GM12878 (cell line): ENCODE results near the gene STXBP5. TPM values are rescaled to one million over a fixed set of nuclear protein-coding genes. Genes with fewer than 3 reads are reported as not detected.

Source experiments
- ATAC-seq: fragments of 200-7000 bp; cut with Tn5 transposase; 3 replicates; pipeline ENCODE4 v1.9.1; 2020; ENCODE audit warnings: mild to moderate bottlenecking, moderate library complexity
- BruUV-seq: library from RNA; stranded (reverse); fragments of 400-500 nt; replicated peaks from 2 replicates; lab custom pipeline; 2021; lab: Mats Ljungman, UMichigan
- CTCF ChIA-PET: fragments of 300-600 bp; sonication (Branson Sonifier 250); formaldehyde crosslinking; extraction: SDS; loops from one replicate; lab custom pipeline; 2021; ENCODE audit warnings: inconsistent platforms; lab: Yijun Ruan, JAX
- POLR2A ChIA-PET: fragments of 350-600 bp; formaldehyde crosslinking; extraction: SDS; loops from one replicate; lab custom pipeline; 2021; ENCODE audit warnings: inconsistent platforms; lab: Charles Lee
- RAD21 ChIA-PET: fragments of 300-600 bp; sonication (Branson Sonifier 250); formaldehyde crosslinking; loops from one replicate; lab custom pipeline; 2023; ENCODE audit warnings: antibody characterized with exemption; ENCODE audit not compliant: unreplicated experiment; lab: Charles Lee
- SMC1A ChIA-PET: fragments of 300-600 bp; sonication (Branson Sonifier 250); formaldehyde crosslinking; loops from one replicate; lab custom pipeline; 2023; ENCODE audit not compliant: unreplicated experiment, uncharacterized antibody; lab: Charles Lee
- DNase-seq: peaks from one replicate; pipeline ENCODE4 v3.0.0-alpha.2; 2011; ENCODE audit warnings: low read depth, low spot score
- FAIRE-seq: peaks from 3 replicates; lab custom pipeline; 2011; peaks lifted over from hg19 to GRCh38; lab: Jason Lieb, UNC
- H2AFZ ChIP-seq: 2 replicates; pipeline ENCODE4 v1.6.0; 2011; ENCODE audit warnings: low read depth, low read length, control low read depth; ENCODE audit not compliant: control insufficient read depth
- H3K27ac ChIP-seq: 2 replicates; pipeline ENCODE4 v1.5.1; 2011; ENCODE audit warnings: control low read depth; ENCODE audit not compliant: control insufficient read depth, insufficient read depth
- H3K27me3 ChIP-seq, 2 experiments: replicated peaks in 1 of 2; 2 replicates each; pipeline versions ENCODE4 v1.6.0 to v1.6.1; 2011; ENCODE audit warnings: low read length in 1 of 2; ENCODE audit not compliant: control insufficient read depth in 2 of 2, insufficient read depth in 2 of 2
- H3K36me3 ChIP-seq, 2 experiments: 2 replicates each; pipeline ENCODE4 v1.5.1; 2011; ENCODE audit warnings: low read length in 1 of 2; ENCODE audit not compliant: control insufficient read depth in 2 of 2, insufficient read depth in 2 of 2
- H3K4me1 ChIP-seq: 2 replicates; pipeline ENCODE4 v1.6.1; 2011; ENCODE audit warnings: mild to moderate bottlenecking, low read length, moderate library complexity, mixed read lengths; ENCODE audit not compliant: control insufficient read depth, insufficient read depth
- H3K4me2 ChIP-seq: 2 replicates; pipeline ENCODE4 v1.6.0; 2011; ENCODE audit warnings: control low read depth; ENCODE audit not compliant: control insufficient read depth, insufficient read depth
- H3K4me3 ChIP-seq: fragments of 200-600 bp; sonication (generic); 2 replicates; pipeline ENCODE4 v1.5.1; 2016
- H3K79me2 ChIP-seq: 2 replicates; pipeline ENCODE4 v1.6.0; 2011; ENCODE audit warnings: low read length; ENCODE audit not compliant: control insufficient read depth, insufficient read depth
- H3K9ac ChIP-seq: 2 replicates; pipeline ENCODE4 v1.8.0; 2011; ENCODE audit warnings: low read length, control low read depth, mixed read lengths; ENCODE audit not compliant: control insufficient read depth, insufficient read depth
- H3K9me3 ChIP-seq: replicated peaks from 3 replicates; pipeline ENCODE4 v1.5.1; 2011; ENCODE audit warnings: mild to moderate bottlenecking, low read length; ENCODE audit not compliant: control insufficient read depth, insufficient read depth
- H4K20me1 ChIP-seq: 2 replicates; pipeline ENCODE4 v1.6.0; 2011; ENCODE audit not compliant: control insufficient read depth, insufficient read depth
- ATF7 ChIP-seq: fragments of 450-650 bp; IDR thresholded peaks from 2 replicates; pipeline ENCODE4 v1.6.1; 2016; ENCODE audit warnings: low read depth, mild to moderate bottlenecking
- CBFB ChIP-seq: IDR thresholded peaks from 2 replicates; pipeline ENCODE4 v1.6.1; 2016; ENCODE audit warnings: antibody characterized with exemption, low read depth
- CBX5 ChIP-seq: sonication (generic); IDR thresholded peaks from 2 replicates; pipeline ENCODE4 v1.6.1; 2016; ENCODE audit warnings: low read depth, moderate library complexity, mild to moderate bottlenecking, inconsistent platforms
- CEBPB ChIP-seq, 2 experiments: fragments of 150-350 bp in 1 of 2; IDR thresholded peaks; 2 replicates each; pipeline ENCODE4 v1.6.1; 2012 to 2014; ENCODE audit warnings: low read depth in 2 of 2, low read length in 2 of 2, borderline replicate concordance in 1 of 2, inconsistent platforms in 1 of 2
- CHD2 ChIP-seq: IDR thresholded peaks from 2 replicates; pipeline ENCODE4 v1.6.1; 2011; ENCODE audit warnings: low read depth, low read length, improper control_type of control experiment, borderline replicate concordance
- EP300 ChIP-seq, 2 experiments: fragments of 150-350 bp in 1 of 2; IDR thresholded peaks; 2 replicates each; pipeline ENCODE4 v1.6.1; 2011 to 2012; ENCODE audit warnings: low read depth in 2 of 2, low read length in 2 of 2, borderline replicate concordance in 1 of 2, improper control_type of control experiment in 1 of 2, inconsistent platforms in 1 of 2; ENCODE audit not compliant: control insufficient read depth in 1 of 2
- GABPA ChIP-seq: IDR thresholded peaks from 2 replicates; pipeline ENCODE4 v1.6.1; 2014; ENCODE audit warnings: antibody characterized with exemption, low read depth, mild to moderate bottlenecking, inconsistent platforms
- JUNB ChIP-seq: IDR thresholded peaks from 2 replicates; pipeline ENCODE4 v1.6.1; 2016; ENCODE audit warnings: antibody characterized with exemption, mild to moderate bottlenecking
- JUND ChIP-seq: IDR thresholded peaks from 2 replicates; pipeline ENCODE4 v1.6.1; 2012; ENCODE audit warnings: low read depth, mild to moderate bottlenecking, low read length, improper control_type of control experiment, moderate library complexity
- MLLT1 ChIP-seq: fragments of 450-650 bp; IDR thresholded peaks from 2 replicates; pipeline ENCODE4 v1.6.1; 2016; ENCODE audit warnings: mild to moderate bottlenecking
- MTA2 ChIP-seq: fragments of 450-650 bp; IDR thresholded peaks from 2 replicates; pipeline ENCODE4 v1.6.1; 2016; ENCODE audit warnings: low read depth, mild to moderate bottlenecking, moderate library complexity
- MYB ChIP-seq: fragments of 150-350 bp; IDR thresholded peaks from 2 replicates; pipeline ENCODE4 v1.6.1; 2014; ENCODE audit warnings: mild to moderate bottlenecking, low read depth, low read length, borderline replicate concordance
- PKNOX1 ChIP-seq: fragments of 450-650 bp; IDR thresholded peaks from 2 replicates; pipeline ENCODE4 v1.6.1; 2016; ENCODE audit warnings: mild to moderate bottlenecking
- POLR2AphosphoS5 ChIP-seq: IDR thresholded peaks from 2 replicates; pipeline ENCODE4 v1.6.1; 2011; ENCODE audit warnings: mild to moderate bottlenecking, low read length, inconsistent platforms
- POU2F2 ChIP-seq: IDR thresholded peaks from 3 replicates; pipeline ENCODE4 v1.6.1; 2011; ENCODE audit warnings: low read depth, mild to moderate bottlenecking, low read length, borderline replicate concordance
- RELB ChIP-seq: fragments of 450-650 bp; IDR thresholded peaks from 2 replicates; pipeline ENCODE4 v1.6.1; 2017; ENCODE audit warnings: low read depth, mild to moderate bottlenecking, moderate library complexity
- ZNF24 ChIP-seq: fragments of 450-650 bp; IDR thresholded peaks from 2 replicates; pipeline ENCODE4 v1.6.1; 2017; ENCODE audit warnings: antibody characterized with exemption, mild to moderate bottlenecking
- ZNF384 ChIP-seq: IDR thresholded peaks from 2 replicates; pipeline ENCODE4 v1.6.1; 2012; ENCODE audit warnings: low read depth, mild to moderate bottlenecking, low read length, improper control_type of control experiment, borderline replicate concordance
- WGBS: methylation state at CpG from one replicate; pipeline ENCODE4 v1.1.6; 2016; ENCODE audit warnings: low lambda C conversion rate; ENCODE audit not compliant: insufficient replicate concordance, insufficient coverage; ENCODE audit errors: missing lambda C conversion rate; 5-methylcytosine and 5-hydroxymethylcytosine counted together
- in situ Hi-C: fragments of 300-500 bp; cut with MboI; formaldehyde crosslinking; loops from 9 replicates; pipeline ENCODE4 v1.14.3; 2018; ENCODE audit warnings: mixed read lengths
- intact Hi-C: fragments of 100-400 bp; cut with micrococcal nuclease; formaldehyde crosslinking; loops from one replicate; pipeline ENCODE4 v1.14.2; 2022; ENCODE audit not compliant: unreplicated experiment
- polyA plus RNA-seq, 11 experiments: library from polyadenylated mRNA; depleted of rRNA in 4 of 11; unstranded in 6 of 11; stranded (reverse) in 5 of 11; fragments of >200 nt; fragmentation: Nextera tagmentation in 4 of 11; fragmentation: Illumina TruSeq in 1 of 11; extraction: Ambion mirVana in 4 of 11; extraction: Trizol in 1 of 11; gene quantifications; 1 replicate in 1 of 11; 2 replicates in 10 of 11; pipeline versions ENCODE4 v1.2.1 to v1.2.3, GENCODE V29; 2011 to 2016; ENCODE audit warnings: inconsistent platforms in 2 of 11, missing spikeins in 2 of 11, low read depth in 1 of 11
- total RNA-seq, 4 experiments: library from RNA; depleted of rRNA in 3 of 4; stranded (reverse); fragments of >200 nt in 3 of 4; fragmentation: Illumina TruSeq in 1 of 4; extraction: Trizol in 1 of 4; gene quantifications; 2 replicates each; pipeline versions ENCODE4 v1.2.1 to v1.2.3, GENCODE V29; 2013 to 2021

Gene STXBP5
- total and polyA plus RNA-seq, 10 of the 15 experiments (the other 5 are each of a cell fraction or from before 2014, with no cell fraction given) = 1.4 to 13.2 (median 8.4) TPM

- Histone ChIP-seq H3K79me2 (no peaks in the 10 kb centered on the region), H3K27ac (peak overlapping the region; percentile 69), H2AFZ (peak overlapping the region; percentile 87), H3K4me2 (peak overlapping the region; percentile 84), H4K20me1 (no peaks in the 10 kb centered on the region), H3K9ac (peak overlapping the region; percentile 57; the same call in 1 of the 2 replicates), H3K4me1 (no peaks in the 10 kb centered on the region), H3K36me3 (no peaks in the 10 kb centered on the region; a peak in 1 of 4 replicates), H3K27me3 (no peaks in the 10 kb centered on the region), H3K4me3 (peak overlapping the region; percentile 54), H3K9me3 (no peaks in the 10 kb centered on the region)
- ChIA-PET POLR2A (no interaction called here), CTCF (no interaction called here), SMC1A (no interaction called here), RAD21 (no interaction called here)
- BruUV-seq = no TSS peak
- ATAC-seq (peak; percentile 97), DNase-seq (peak; percentile 54), FAIRE-seq (peak; percentile 81)
- intact Hi-C loops = no loop called here
- whole genome bisulfite sequencing = 12% methylated on average over 5 of the region's 5 CpGs
- in situ Hi-C loops = no loop called here
- TF ChIP-seq CEBPB (IDR thresholded peaks at IDR 0.05; ENCODE audit: borderline replicate concordance in 1 of 2, low read depth in 2 of 2, low read length in 2 of 2) (peak; percentile 87 to 99), JUNB (peak; percentile 50; the same call in 1 of the 2 replicates), CBX5 (peak; percentile 52; the same call in 1 of the 2 replicates), GABPA (0 out of 2 replicates have a peak, but pooled peaks have one; percentile 13), JUND (0 out of 2 replicates have a peak, but pooled peaks have one; percentile 42), PKNOX1 (0 out of 2 replicates have a peak, but pooled peaks have one; percentile 8), EP300 (IDR thresholded peaks at IDR 0.05; ENCODE audit: borderline replicate concordance in 1 of 2, control insufficient read depth in 1 of 2, low read depth in 2 of 2, low read length in 2 of 2) (peak in 1 of 2 experiments; percentile 28; a peak in 1 of 4 replicates), ATF7 (peak; percentile 34; the same call in 1 of the 2 replicates), MYB (no peak), POU2F2 (peak; percentile 75; the same call in 1 of the 3 replicates), ZNF384 (no peak), POLR2AphosphoS5 (peak; percentile 75), MTA2 (0 out of 2 replicates have a peak, but pooled peaks have one; percentile 28), CHD2 (no peak), CBFB (no peak), RELB (peak; percentile 53; the same call in 1 of the 2 replicates), ZNF24 (peak; percentile 62; the same call in 1 of the 2 replicates), MLLT1 (0 out of 2 replicates have a peak, but pooled peaks have one; percentile 20)
These were observed 118.3 kb downstream of the STXBP5 start for GRCh38 chr6:147322299-147323162.
